H9 (cell line): ENCODE results near the gene RABGAP1. TPM values are rescaled to one million over a fixed set of nuclear protein-coding genes. Genes with fewer than 3 reads are reported as not detected.

Experiments
- DNase-seq: peaks from one replicate; pipeline ENCODE4 v3.0.0-alpha.2; 2017
- H2AFZ ChIP-seq: one replicate; pipeline ENCODE4 v1.6.1; 2013; ENCODE audit warnings: mild to moderate bottlenecking, low read length, control low read depth, moderate library complexity
- H2AK5ac ChIP-seq: 2 replicates; pipeline ENCODE4 v1.6.1; 2013; ENCODE audit warnings: low read length, control low read depth, mixed read lengths; ENCODE audit not compliant: insufficient read length
- H2BK120ac ChIP-seq: one replicate; pipeline ENCODE4 v1.6.1; 2013; ENCODE audit warnings: low read depth, mild to moderate bottlenecking, low read length, control low read depth, inconsistent platforms; ENCODE audit not compliant: poor library complexity, severe bottlenecking
- H2BK12ac ChIP-seq: 2 replicates; pipeline ENCODE4 v1.6.1; 2013; ENCODE audit warnings: low read length, control low read depth, mixed read lengths, low read depth; ENCODE audit not compliant: insufficient read length
- H2BK15ac ChIP-seq: 2 replicates; pipeline ENCODE4 v1.6.1; 2013; ENCODE audit warnings: low read depth, low read length, control low read depth
- H2BK20ac ChIP-seq: one replicate; pipeline ENCODE4 v1.6.1; 2013; ENCODE audit warnings: low read depth, mild to moderate bottlenecking, low read length, control low read depth, inconsistent platforms; ENCODE audit not compliant: poor library complexity, severe bottlenecking
- H2BK5ac ChIP-seq: 2 replicates; pipeline ENCODE4 v1.6.1; 2013; ENCODE audit warnings: low read length, control low read depth, mixed read lengths; ENCODE audit not compliant: insufficient read length
- H3K14ac ChIP-seq: 2 replicates; pipeline ENCODE4 v1.6.1; 2013; ENCODE audit warnings: low read length, control low read depth; ENCODE audit not compliant: insufficient read depth
- H3K18ac ChIP-seq: 2 replicates; pipeline ENCODE4 v1.6.1; 2013; ENCODE audit warnings: low read depth, mild to moderate bottlenecking, mixed read lengths, low read length, control low read depth; ENCODE audit not compliant: insufficient read length
- H3K23ac ChIP-seq: 2 replicates; pipeline ENCODE4 v1.6.1; 2013; ENCODE audit warnings: low read length, control low read depth, mixed read lengths, low read depth; ENCODE audit not compliant: insufficient read length
- H3K23me2 ChIP-seq: 2 replicates; pipeline ENCODE4 v1.6.1; 2013; ENCODE audit warnings: low read depth, mild to moderate bottlenecking, mixed read lengths, low read length, control low read depth; ENCODE audit not compliant: insufficient read length, poor library complexity, severe bottlenecking
- H3K27ac ChIP-seq: 2 replicates; pipeline ENCODE4 v1.5.1; 2013; ENCODE audit warnings: low read length, control low read depth, mixed read lengths, low read depth; ENCODE audit not compliant: insufficient read length
- H3K27me3 ChIP-seq: 2 replicates; pipeline ENCODE4 v1.6.1; 2013; ENCODE audit warnings: low read length, control low read depth, inconsistent platforms; ENCODE audit not compliant: insufficient read depth
- H3K4ac ChIP-seq: 2 replicates; pipeline ENCODE4 v1.6.1; 2013; ENCODE audit warnings: low read depth, mild to moderate bottlenecking, control low read depth, inconsistent platforms, low read length, moderate library complexity
- H3K4me1 ChIP-seq: 2 replicates; pipeline ENCODE4 v1.6.1; 2013; ENCODE audit warnings: low read length, control low read depth, inconsistent platforms; ENCODE audit not compliant: insufficient read depth
- H3K4me2 ChIP-seq: 2 replicates; pipeline ENCODE4 v1.6.1; 2013; ENCODE audit warnings: low read length, control low read depth, mixed read lengths; ENCODE audit not compliant: insufficient read length, insufficient read depth
- H3K56ac ChIP-seq: 2 replicates; pipeline ENCODE4 v1.6.1; 2013; ENCODE audit warnings: low read depth, mild to moderate bottlenecking, mixed read lengths, low read length, control low read depth; ENCODE audit not compliant: insufficient read length
- H3K79me1 ChIP-seq: 2 replicates; pipeline ENCODE4 v1.6.1; 2013; ENCODE audit warnings: low read depth, mild to moderate bottlenecking, moderate library complexity, low read length, control low read depth, inconsistent platforms; ENCODE audit not compliant: insufficient read depth, poor library complexity, severe bottlenecking
- H3K79me2 ChIP-seq: 2 replicates; pipeline ENCODE4 v1.6.1; 2013; ENCODE audit warnings: low read length, control low read depth, inconsistent platforms; ENCODE audit not compliant: insufficient read depth
- H3K9ac ChIP-seq: 2 replicates; pipeline ENCODE4 v1.6.1; 2013; ENCODE audit warnings: low read length, control low read depth, mixed read lengths; ENCODE audit not compliant: insufficient read length; ENCODE audit errors: extremely low read depth
- H3K9me3 ChIP-seq: one replicate; pipeline ENCODE4 v1.6.1; 2013; ENCODE audit warnings: low read depth, low read length, inconsistent platforms; ENCODE audit not compliant: control insufficient read depth
- H3T11ph ChIP-seq: one replicate; pipeline ENCODE4 v1.6.1; 2013; ENCODE audit warnings: mild to moderate bottlenecking, low read length, control low read depth, inconsistent platforms
- H4K20me1 ChIP-seq: one replicate; pipeline ENCODE4 v1.6.1; 2013; ENCODE audit not compliant: control insufficient read depth, insufficient read length, insufficient read depth
- H4K5ac ChIP-seq: 2 replicates; pipeline ENCODE4 v1.6.1; 2013; ENCODE audit warnings: low read depth, mild to moderate bottlenecking, mixed read lengths, low read length, control low read depth; ENCODE audit not compliant: insufficient read length
- H4K8ac ChIP-seq: replicated peaks from 2 replicates; pipeline ENCODE4 v1.6.1; 2013; ENCODE audit warnings: low read length, control low read depth, mixed read lengths, low read depth; ENCODE audit not compliant: insufficient read length
- H4K91ac ChIP-seq: 2 replicates; pipeline ENCODE4 v1.6.1; 2013; ENCODE audit warnings: low read depth, mild to moderate bottlenecking, moderate library complexity, mixed read lengths, low read length, control low read depth; ENCODE audit not compliant: insufficient read length
- H3K27ac Mint-ChIP-seq, 3 experiments: 2 replicates in 2 of 3; 3 replicates in 1 of 3; pipeline ENCODE4 v1.8.0; 2020 to 2021; ENCODE audit warnings: mixed read lengths in 3 of 3, mild to moderate bottlenecking in 1 of 3, moderate library complexity in 1 of 3
- H3K27me3 Mint-ChIP-seq: 2 replicates; pipeline ENCODE4 v1.8.0; 2021; ENCODE audit warnings: low read depth, mild to moderate bottlenecking, moderate library complexity, mixed read lengths
- H3K36me3 Mint-ChIP-seq, 3 experiments: 2 replicates in 2 of 3; 3 replicates in 1 of 3; pipeline ENCODE4 v1.8.0; 2020 to 2021; ENCODE audit warnings: low read depth in 3 of 3, mixed read lengths in 3 of 3; ENCODE audit not compliant: insufficient read depth in 1 of 3
- H3K4me1 Mint-ChIP-seq, 2 experiments: 2 replicates each; pipeline ENCODE4 v1.8.0; 2020; ENCODE audit warnings: mixed read lengths in 2 of 2
- H3K4me3 Mint-ChIP-seq, 2 experiments: 2 replicates in 1 of 2; 3 replicates in 1 of 2; pipeline ENCODE4 v1.8.0; 2020 to 2021; ENCODE audit warnings: mild to moderate bottlenecking in 2 of 2, mixed read lengths in 2 of 2, moderate library complexity in 1 of 2
- H3K9me3 Mint-ChIP-seq, 2 experiments: 2 replicates in 1 of 2; 3 replicates in 1 of 2; pipeline ENCODE4 v1.8.0; 2020; ENCODE audit warnings: mild to moderate bottlenecking in 2 of 2, mixed read lengths in 2 of 2, moderate library complexity in 1 of 2
- CTCF ChIP-seq: fragments of 200-600 bp; sonication (generic); conservative IDR thresholded peaks from 3 replicates; pipeline ENCODE4 v1.8.0; 2021; ENCODE audit warnings: antibody characterized with exemption, mild to moderate bottlenecking
- WGBS: extraction: QIAGEN DNeasy Blood & Tissue Kit; methylation state at CpG from one replicate; pipeline ENCODE4 v1.1.7; 2013; ENCODE audit warnings: missing lambda C conversion rate, low lambda C conversion rate, mixed read lengths; ENCODE audit not compliant: insufficient read length; ENCODE audit errors: extremely low coverage; 5-methylcytosine and 5-hydroxymethylcytosine counted together
- total RNA-seq: library from RNA; stranded (reverse); gene quantifications from 2 replicates; pipeline ENCODE4 v1.2.1, GENCODE V29; 2021

Gene RABGAP1
- total RNA-seq, 1 experiment from 2014 or later = 31.6 TPM

- H2BK12ac ChIP-seq = no peak within 1 kb of the TSS
- H3K27me3 ChIP-seq = no peaks in the 10 kb centered on the region
- H3K23me2 ChIP-seq = no peaks in the 10 kb centered on the region
- H3K9me3 Mint-ChIP-seq = no peaks in the 10 kb centered on the region
- no peaks in the 10 kb centered on the region for H4K20me1 ChIP-seq
- no peak within 1 kb of the TSS for H3K27ac ChIP-seq
- H3T11ph ChIP-seq = no peak within 1 kb of the TSS
- no peak within 1 kb of the TSS for H3K4me2 ChIP-seq
- no peak within 1 kb of the TSS for H2BK15ac ChIP-seq
- no peaks in the 10 kb centered on the region for H3K27me3 Mint-ChIP-seq
- no peaks in the 10 kb centered on the region for H3K9me3 ChIP-seq
- H4K5ac ChIP-seq = no peak within 1 kb of the TSS
- H2BK20ac ChIP-seq = no peak within 1 kb of the TSS
- H3K4me1 ChIP-seq = no peaks in the 10 kb centered on the region
- peaks cover 0 to 19% (median 8%) of the 10 kb centered on the region in 3 experiments; a peak in 5 of 7 replicates for H3K36me3 Mint-ChIP-seq
- no peak within 1 kb of the TSS for H3K9ac ChIP-seq
- no peak within 1 kb of the TSS for H3K23ac ChIP-seq
- no peaks in the 10 kb centered on the region for H3K79me2 ChIP-seq
- H2AFZ ChIP-seq = no peak within 1 kb of the TSS
- H3K14ac ChIP-seq = no peak within 1 kb of the TSS
- no peak within 1 kb of the TSS for H3K18ac ChIP-seq
- no peak within 1 kb of the TSS for H3K4ac ChIP-seq
- H4K8ac ChIP-seq = no peak within 1 kb of the TSS
- no peaks in the 10 kb centered on the region for H3K79me1 ChIP-seq
- no peak within 1 kb of the TSS for H2BK5ac ChIP-seq
- H4K91ac ChIP-seq = no peak within 1 kb of the TSS
- DNase-seq = no peak
- peak within 1 kb of the TSS in 2 of 3 experiments; percentile 21 to 37; a peak in 4 of 7 replicates for H3K27ac Mint-ChIP-seq
- TF ChIP-seq CTCF = no peak
- no peak within 1 kb of the TSS for H2AK5ac ChIP-seq
- H3K4me1 Mint-ChIP-seq = peaks cover 0 to 11% of the 10 kb centered on the region in 2 experiments; a peak in 2 of 4 replicates
- no peak within 1 kb of the TSS for H3K4me3 Mint-ChIP-seq
- no peak within 1 kb of the TSS for H2BK120ac ChIP-seq
- no CpG with 5 or more reads among the region's 7 CpGs for WGBS
- no peak within 1 kb of the TSS for H3K56ac ChIP-seq
Observed at GRCh38 chr9:123033352-123033751, 92.5 kb downstream of the RABGAP1 start, which contains the start of gene GPR21. GPR21 (plus strand) TSS chr9:123033667; CDS start chr9:123034567, 900 bp downstream.
